A549 (cell line): ENCODE measurements around the gene COPS7A. TPM values are rescaled to one million over a fixed set of nuclear protein-coding genes. Genes with fewer than 3 reads are reported as not detected.
A peak's percentile ranks its signal among the peaks of the same experiment; 100 is the strongest.
"Not testable (repeated sequence)": the region's sequence is repeated elsewhere in the genome, so short reads cannot be mapped to it uniquely, and the experiment has no call there.

Experiments
- ATAC-seq, 2 experiments: fragments of 200-7000 bp in 1 of 2; fragments of >200 bp in 1 of 2; cut with Nextera tagmentation in 1 of 2; cut with Tn5 transposase in 1 of 2; 3 replicates each; pipeline versions ENCODE4 v1.8.0 to v1.9.1; 2018 to 2020; ENCODE audit warnings: mild to moderate bottlenecking in 1 of 2, moderate library complexity in 1 of 2
- CTCF ChIA-PET: fragments of 300-600 bp; sonication (Branson Sonifier 250); formaldehyde crosslinking; extraction: SDS; loops from one replicate; lab custom pipeline; 2021; ENCODE audit warnings: antibody characterized with exemption, inconsistent platforms; lab: Yijun Ruan, JAX
- POLR2A ChIA-PET: fragments of 350-600 bp; formaldehyde crosslinking; extraction: SDS; loops from one replicate; lab custom pipeline; 2021; ENCODE audit warnings: antibody characterized with exemption, inconsistent platforms; lab: Yijun Ruan, JAX
- DNase-seq, 2 experiments: peaks; one replicate each; pipeline versions ENCODE4 v3.0.0 to v3.0.0-alpha.2; 2011 to 2016; ENCODE audit warnings: low read depth in 1 of 2, low spot score in 1 of 2
- FAIRE-seq: peaks from 2 replicates; lab custom pipeline; 2011; peaks lifted over from hg19 to GRCh38; lab: Jason Lieb, UNC
- H3K27ac ChIP-seq, 2 experiments: fragments of >200 bp; sonication (Bioruptor Twin); formaldehyde crosslinking; 3 replicates each; pipeline ENCODE4 v1.5.1; 2016 to 2017
- H3K4me1 ChIP-seq: fragments of >200 bp; sonication (Bioruptor Twin); formaldehyde crosslinking; 3 replicates; pipeline ENCODE4 v1.6.1; 2016
- H3K4me2 ChIP-seq: fragments of >200 bp; sonication (Bioruptor Twin); formaldehyde crosslinking; 3 replicates; pipeline ENCODE4 v1.6.1; 2016
- H3K4me3 ChIP-seq: fragments of >200 bp; sonication (Bioruptor Twin); formaldehyde crosslinking; 3 replicates; pipeline ENCODE4 v1.5.1; 2016
- H3K9me3 ChIP-seq: fragments of >200 bp; sonication (Bioruptor Twin); formaldehyde crosslinking; 3 replicates; pipeline ENCODE4 v1.6.1; 2016
- CHD2 ChIP-seq: fragments of 150-350 bp; IDR thresholded peaks from 2 replicates; pipeline ENCODE4 v1.6.1; 2014; ENCODE audit warnings: low read length; ENCODE audit not compliant: partially characterized antibody
- EHF ChIP-seq: fragments of 250-450 bp; sonication (Bioruptor Pico); IDR thresholded peaks from 2 replicates; pipeline ENCODE4 v1.5.0; 2020; ENCODE audit warnings: mild to moderate bottlenecking
- HES2 ChIP-seq: fragments of >200 bp; sonication (Bioruptor Twin); formaldehyde crosslinking; IDR thresholded peaks from 2 replicates; pipeline ENCODE4 v1.6.1; 2016
- HMGXB4 ChIP-seq: fragments of 250-450 bp; sonication (Bioruptor Pico); IDR thresholded peaks from 2 replicates; pipeline ENCODE4 v1.5.0; 2021; ENCODE audit warnings: mild to moderate bottlenecking, moderate library complexity, borderline replicate concordance
- HOXA7 ChIP-seq: fragments of 250-450 bp; sonication (Bioruptor Pico); IDR thresholded peaks from 2 replicates; pipeline ENCODE4 v1.5.0; 2020; ENCODE audit warnings: mild to moderate bottlenecking, moderate library complexity
- JUN ChIP-seq, 2 experiments: fragments of >200 bp; sonication (Bioruptor Twin); formaldehyde crosslinking; IDR thresholded peaks; 2 replicates in 1 of 2; 3 replicates in 1 of 2; pipeline ENCODE4 v1.6.1; 2016 to 2017
- KDM1A ChIP-seq: fragments of 200-600 bp; sonication (generic); IDR thresholded peaks from 2 replicates; pipeline ENCODE4 v1.6.1; 2016; ENCODE audit warnings: low read depth, mild to moderate bottlenecking
- MAFK ChIP-seq: fragments of 450-650 bp; IDR thresholded peaks from 2 replicates; pipeline ENCODE4 v1.6.1; 2014; ENCODE audit not compliant: partially characterized antibody
- MAZ ChIP-seq: fragments of 150-350 bp; IDR thresholded peaks from 2 replicates; pipeline ENCODE4 v1.6.1; 2014; ENCODE audit warnings: antibody characterized with exemption, low read depth, low read length, borderline replicate concordance
- NR3C1 ChIP-seq: fragments of >200 bp; sonication (Bioruptor Twin); formaldehyde crosslinking; IDR thresholded peaks from 3 replicates; pipeline ENCODE4 v1.6.1; 2017
- PBX3 ChIP-seq: IDR thresholded peaks from 2 replicates; pipeline ENCODE4 v1.6.1; 2012
- POLR2A ChIP-seq: IDR thresholded peaks from 2 replicates; pipeline ENCODE4 v1.6.1; 2012; ENCODE audit warnings: mild to moderate bottlenecking, low read length
- RAD21 ChIP-seq, 2 experiments: fragments of >200 bp in 1 of 2; sonication (Bioruptor Twin) in 1 of 2; formaldehyde crosslinking in 1 of 2; IDR thresholded peaks in 1 of 2; conservative IDR thresholded peaks in 1 of 2; 2 replicates in 1 of 2; 3 replicates in 1 of 2; pipeline ENCODE4 v1.6.1; 2012 to 2018; ENCODE audit warnings: inconsistent platforms in 1 of 2
- RARB ChIP-seq: fragments of 250-450 bp; sonication (Bioruptor Pico); IDR thresholded peaks from 2 replicates; pipeline ENCODE4 v1.8.0; 2021; ENCODE audit warnings: mild to moderate bottlenecking, moderate library complexity
- WGBS: methylation state at CpG from one replicate; pipeline ENCODE4 v1.1.6; 2017; ENCODE audit errors: missing lambda C conversion rate; 5-methylcytosine and 5-hydroxymethylcytosine counted together
- polyA plus RNA-seq, 4 experiments: library from polyadenylated mRNA; depleted of rRNA in 3 of 4; stranded (reverse); fragments of >200 nt; fragmentation: RNase III in 1 of 4; extraction: RNeasy Plus Mini Kit Qiagen cat#74134 plus additional on column Dnase treatment in 1 of 4; gene quantifications; 2 replicates in 3 of 4; 3 replicates in 1 of 4; pipeline ENCODE4 v1.2.3, GENCODE V29; 2011 to 2017
- TF ChIP-seq, protein P1 (sequence below): fragments of 150-350 bp; IDR thresholded peaks from 2 replicates; pipeline ENCODE4 v1.6.1; 2014; ENCODE audit warnings: low read depth, mild to moderate bottlenecking, low read length
- TF ChIP-seq, protein P2 (sequence below): IDR thresholded peaks from 2 replicates; pipeline ENCODE4 v1.6.1; 2012; ENCODE audit warnings: low read depth, borderline replicate concordance
- TF ChIP-seq, protein P3 (sequence below): fragments of 200-600 bp; sonication (generic); IDR thresholded peaks from 2 replicates; pipeline ENCODE4 v1.6.1; 2016; ENCODE audit warnings: antibody characterized with exemption, mild to moderate bottlenecking, moderate library complexity

The COPS7A gene
- polyA plus RNA-seq, 2 of the 4 experiments (the other 2 are of a cell fraction), result 46.9 to 78.8 TPM

GRCh38 chr12:6742834-6743233 is 19.0 kb downstream of the COPS7A start:
- no peak overlapping the region for H3K4me3 ChIP-seq
- no peak overlapping the region for H3K27ac ChIP-seq
- no peak overlapping the region for H3K4me2 ChIP-seq
- POLR2A ChIA-PET, result no interaction called here
- H3K4me1 ChIP-seq, result 0 out of 3 replicates have a peak, but pooled peaks cover 4% of the 10 kb centered on the region
- CTCF ChIA-PET, result interaction anchor here (1.1 to 4.5 kb wide), 4 partner anchors 9 to 82 kb away, joined by 3 to 36 read pairs (median 10); partner anchors contain the start of gene MLF2
- H3K9me3 ChIP-seq, result no peaks in the 10 kb centered on the region
- WGBS, result 72% methylated on average over 3 of the region's 3 CpGs
- ATAC-seq, result no peak
- TF ChIP-seq MAZ, result no peak
- no peak for TF ChIP-seq CHD2
- TF ChIP-seq KDM1A, result no peak
- TF ChIP-seq PBX3, result no peak
- TF ChIP-seq POLR2A, result no peak
- TF ChIP-seq, protein P1, sequence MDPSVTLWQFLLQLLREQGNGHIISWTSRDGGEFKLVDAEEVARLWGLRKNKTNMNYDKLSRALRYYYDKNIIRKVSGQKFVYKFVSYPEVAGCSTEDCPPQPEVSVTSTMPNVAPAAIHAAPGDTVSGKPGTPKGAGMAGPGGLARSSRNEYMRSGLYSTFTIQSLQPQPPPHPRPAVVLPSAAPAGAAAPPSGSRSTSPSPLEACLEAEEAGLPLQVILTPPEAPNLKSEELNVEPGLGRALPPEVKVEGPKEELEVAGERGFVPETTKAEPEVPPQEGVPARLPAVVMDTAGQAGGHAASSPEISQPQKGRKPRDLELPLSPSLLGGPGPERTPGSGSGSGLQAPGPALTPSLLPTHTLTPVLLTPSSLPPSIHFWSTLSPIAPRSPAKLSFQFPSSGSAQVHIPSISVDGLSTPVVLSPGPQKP, result no peak
- TF ChIP-seq HES2, result no peak
- no peak for TF ChIP-seq RARB (CRISPR knock-in tag)
- TF ChIP-seq RAD21 (conservative IDR thresholded peaks at IDR 0.05 in 1 of 2, IDR thresholded peaks at IDR 0.05 in 1 of 2), result no peak
- TF ChIP-seq MAFK, result no peak
- TF ChIP-seq EHF (CRISPR knock-in tag), result no peak
- TF ChIP-seq HMGXB4, result no peak
- TF ChIP-seq NR3C1, result no peak
- no peak for FAIRE-seq
- DNase-seq, result no peak

DNA sequence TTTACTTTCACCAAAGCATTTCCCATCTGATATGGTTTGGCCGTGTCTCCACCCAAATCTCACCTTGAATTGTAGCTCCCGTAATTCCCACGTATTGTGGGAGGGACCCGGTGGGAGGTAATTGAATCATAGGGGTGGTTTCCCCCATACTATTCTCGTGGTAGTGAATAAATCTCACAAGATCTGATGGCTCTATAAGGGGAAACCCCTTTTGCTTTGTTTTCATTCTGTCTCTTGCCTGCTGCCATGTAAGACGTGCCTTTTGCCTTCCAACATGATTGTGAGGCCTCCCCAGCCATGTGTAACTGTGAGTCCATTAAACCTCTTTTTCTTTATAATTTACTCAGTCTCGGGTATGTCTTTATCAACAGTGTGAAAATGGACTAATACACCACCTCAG is 19.5 kb downstream of the COPS7A start:
- 63% methylated on average over 7 of the region's 7 CpGs for WGBS
- POLR2A ChIA-PET, result interaction anchor here (1.8 kb wide), 1 partner anchor 10 kb away, joined by 7 read pairs; the partner anchor contains the start of gene MLF2
- not testable (repeated sequence) for FAIRE-seq

GRCh38 chr12:6745741-6746525 is 22.1 kb downstream of the COPS7A start:
- TF ChIP-seq, protein P2, sequence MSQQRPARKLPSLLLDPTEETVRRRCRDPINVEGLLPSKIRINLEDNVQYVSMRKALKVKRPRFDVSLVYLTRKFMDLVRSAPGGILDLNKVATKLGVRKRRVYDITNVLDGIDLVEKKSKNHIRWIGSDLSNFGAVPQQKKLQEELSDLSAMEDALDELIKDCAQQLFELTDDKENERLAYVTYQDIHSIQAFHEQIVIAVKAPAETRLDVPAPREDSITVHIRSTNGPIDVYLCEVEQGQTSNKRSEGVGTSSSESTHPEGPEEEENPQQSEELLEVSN, result no peak
- TF ChIP-seq, protein P3, sequence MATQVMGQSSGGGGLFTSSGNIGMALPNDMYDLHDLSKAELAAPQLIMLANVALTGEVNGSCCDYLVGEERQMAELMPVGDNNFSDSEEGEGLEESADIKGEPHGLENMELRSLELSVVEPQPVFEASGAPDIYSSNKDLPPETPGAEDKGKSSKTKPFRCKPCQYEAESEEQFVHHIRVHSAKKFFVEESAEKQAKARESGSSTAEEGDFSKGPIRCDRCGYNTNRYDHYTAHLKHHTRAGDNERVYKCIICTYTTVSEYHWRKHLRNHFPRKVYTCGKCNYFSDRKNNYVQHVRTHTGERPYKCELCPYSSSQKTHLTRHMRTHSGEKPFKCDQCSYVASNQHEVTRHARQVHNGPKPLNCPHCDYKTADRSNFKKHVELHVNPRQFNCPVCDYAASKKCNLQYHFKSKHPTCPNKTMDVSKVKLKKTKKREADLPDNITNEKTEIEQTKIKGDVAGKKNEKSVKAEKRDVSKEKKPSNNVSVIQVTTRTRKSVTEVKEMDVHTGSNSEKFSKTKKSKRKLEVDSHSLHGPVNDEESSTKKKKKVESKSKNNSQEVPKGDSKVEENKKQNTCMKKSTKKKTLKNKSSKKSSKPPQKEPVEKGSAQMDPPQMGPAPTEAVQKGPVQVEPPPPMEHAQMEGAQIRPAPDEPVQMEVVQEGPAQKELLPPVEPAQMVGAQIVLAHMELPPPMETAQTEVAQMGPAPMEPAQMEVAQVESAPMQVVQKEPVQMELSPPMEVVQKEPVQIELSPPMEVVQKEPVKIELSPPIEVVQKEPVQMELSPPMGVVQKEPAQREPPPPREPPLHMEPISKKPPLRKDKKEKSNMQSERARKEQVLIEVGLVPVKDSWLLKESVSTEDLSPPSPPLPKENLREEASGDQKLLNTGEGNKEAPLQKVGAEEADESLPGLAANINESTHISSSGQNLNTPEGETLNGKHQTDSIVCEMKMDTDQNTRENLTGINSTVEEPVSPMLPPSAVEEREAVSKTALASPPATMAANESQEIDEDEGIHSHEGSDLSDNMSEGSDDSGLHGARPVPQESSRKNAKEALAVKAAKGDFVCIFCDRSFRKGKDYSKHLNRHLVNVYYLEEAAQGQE, result no peak
- TF ChIP-seq MAZ (no peak), JUN (IDR thresholded peaks at IDR 0.05) (peak in 1 of 2 experiments; percentile 10; a peak in 1 of 5 replicates), HOXA7 (CRISPR knock-in tag) (no peak)
- POLR2A ChIA-PET, result no interaction called here
- no peak for FAIRE-seq
- no peaks in the 10 kb centered on the region for H3K9me3 ChIP-seq
- 0 out of 3 replicates have a peak, but pooled peaks cover 4% of the 10 kb centered on the region for H3K4me1 ChIP-seq
- DNase-seq, result no peak
- H3K27ac ChIP-seq, result no peak overlapping the region
- WGBS, result 81% methylated on average over 13 of the region's 13 CpGs
- CTCF ChIA-PET, result interaction anchor here (1.0 to 4.5 kb wide), 8 partner anchors 7 to 90 kb away, joined by 3 to 36 read pairs (median 6); partner anchors contain the start of genes MLF2 and PTMS
- H3K4me2 ChIP-seq, result no peak overlapping the region
- ATAC-seq, result peak; percentile 25 to 49; a peak in 3 of 6 replicates
- no peak overlapping the region for H3K4me3 ChIP-seq

More for the DNA sequence above, 19.5 kb downstream of the COPS7A start:
- ATAC-seq, H3K27ac ChIP-seq, DNase-seq, H3K4me2 ChIP-seq, H3K4me3 ChIP-seq, H3K4me1 ChIP-seq, H3K9me3 ChIP-seq: not testable (repeated sequence)
- CTCF ChIA-PET, result interaction anchor here (1.1 to 4.5 kb wide), 3 partner anchors 10 to 82 kb away, joined by 3 to 36 read pairs (median 17); partner anchors contain the start of gene MLF2
